Measurements from ENCODE around the gene EFCAB11. TPM values are rescaled to one million over a fixed set of nuclear protein-coding genes. Genes with fewer than 3 reads are reported as not detected.

Gene EFCAB11
- total and polyA plus RNA-seq, 2 of the 8 experiments (the other 6 are each of a cell fraction or from before 2014, with no cell fraction given) = 6.8 to 12.8 TPM

DNA sequence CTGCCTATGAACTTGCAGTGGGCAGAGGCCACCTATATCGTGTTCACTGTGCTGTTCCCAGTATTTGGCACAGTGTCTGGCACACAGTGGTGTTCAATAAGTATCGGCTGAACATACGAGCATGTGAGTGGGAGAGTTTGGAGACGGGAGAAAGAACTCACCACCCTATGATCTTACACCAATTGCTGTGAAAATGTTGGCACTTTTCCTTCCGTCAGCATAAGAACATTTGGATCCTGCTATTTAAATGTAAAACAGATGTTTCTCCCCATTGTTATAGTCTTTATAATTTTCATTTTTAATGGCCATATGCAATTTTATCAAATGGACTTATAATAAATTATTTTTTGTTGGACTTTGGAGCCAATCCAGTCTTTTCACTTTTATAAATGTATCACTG, 144.4 kb downstream of the EFCAB11 start:
- H3K27me3 ChIP-seq (replicated peaks in 1 of 4; ENCODE audit: control insufficient read depth in 3 of 4, extremely low read depth in 1 of 4, insufficient read depth in 3 of 4, low read length in 3 of 4) = no peaks in the 10 kb centered on the region
- H2AK5ac ChIP-seq (ENCODE audit: low read depth, low read length) = no peak overlapping the region
- no peak overlapping the region for H3K27ac ChIP-seq (ENCODE audit: low read depth, low read length)
- H4K5ac ChIP-seq (ENCODE audit: insufficient read length, low read depth, low read length) = no peak overlapping the region
- 0 out of 2 replicates have a peak overlapping the region, but pooled peaks have one; percentile 65 for H2BK15ac ChIP-seq (ENCODE audit: low read length)
- FAIRE-seq (no peak), DNase-seq (ENCODE audit: low read depth in 1 of 2, low spot score in 2 of 2) (no peak)
- no peaks in the 10 kb centered on the region for H3K9me3 ChIP-seq (ENCODE audit: insufficient read depth in 2 of 2, low read depth in 1 of 2, low read length in 1 of 2)
- H3K14ac ChIP-seq (ENCODE audit: insufficient read length) = no peak overlapping the region
- no peak overlapping the region for H2BK5ac ChIP-seq (ENCODE audit: low read depth, low read length)
- no peak overlapping the region for H3K9ac ChIP-seq (replicated peaks in 1 of 4; ENCODE audit: extremely low read depth in 1 of 4, low read depth in 3 of 4, low read length in 3 of 4)
- H4K8ac ChIP-seq (ENCODE audit: extremely low read depth, insufficient read depth, low read length) = no peak overlapping the region
- no peaks in the 10 kb centered on the region for H3K4me1 ChIP-seq (replicated peaks in 1 of 4; ENCODE audit: control insufficient read depth in 3 of 4, insufficient read depth in 4 of 4, low read length in 3 of 4)
- POLR2A ChIA-PET (ENCODE audit: partially characterized antibody) = interaction anchor here (0.8 kb wide), 1 partner anchor 545 kb away, joined by 3 read pairs; no protein-coding TSS in a partner anchor
- CTCF ChIA-PET (ENCODE audit: partially characterized antibody) = no interaction called here
- no peak overlapping the region for H3K18ac ChIP-seq (ENCODE audit: extremely low read depth, low read length)
- no peak overlapping the region for H2BK120ac ChIP-seq (replicated peaks; ENCODE audit: low read depth, low read length)
- no peak overlapping the region for H2BK12ac ChIP-seq (ENCODE audit: low read depth, low read length)
- H3K4me2 ChIP-seq (ENCODE audit: insufficient read depth in 1 of 2, low read depth in 2 of 2, low read length in 2 of 2) = no peak overlapping the region
- no peaks in the 10 kb centered on the region for H3K79me2 ChIP-seq (ENCODE audit: control insufficient read depth in 1 of 2, insufficient read depth in 2 of 2, low read length in 2 of 2)
- no peak overlapping the region for H2BK20ac ChIP-seq (ENCODE audit: low read length)
- no peak overlapping the region for H4K91ac ChIP-seq (replicated peaks; ENCODE audit: insufficient read length, low read length)
- H3K23me2 ChIP-seq (ENCODE audit: low read depth, low read length) = 0 out of 2 replicates have a peak, but pooled peaks cover 2% of the 10 kb centered on the region
- H2AFZ ChIP-seq (ENCODE audit: low read length) = no peak overlapping the region
- no peaks in the 10 kb centered on the region for H4K20me1 ChIP-seq (replicated peaks in 1 of 2; ENCODE audit: control insufficient read depth in 1 of 2, insufficient read depth in 2 of 2, low read length in 2 of 2)
- TF ChIP-seq, protein P1, sequence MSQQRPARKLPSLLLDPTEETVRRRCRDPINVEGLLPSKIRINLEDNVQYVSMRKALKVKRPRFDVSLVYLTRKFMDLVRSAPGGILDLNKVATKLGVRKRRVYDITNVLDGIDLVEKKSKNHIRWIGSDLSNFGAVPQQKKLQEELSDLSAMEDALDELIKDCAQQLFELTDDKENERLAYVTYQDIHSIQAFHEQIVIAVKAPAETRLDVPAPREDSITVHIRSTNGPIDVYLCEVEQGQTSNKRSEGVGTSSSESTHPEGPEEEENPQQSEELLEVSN (IDR thresholded peaks at IDR 0.05) = no peak
- TF ChIP-seq EZH2 (IDR thresholded peaks at IDR 0.05; ENCODE audit: low read depth, low read length, severe bottlenecking) = no peak
- TF ChIP-seq, protein P2, sequence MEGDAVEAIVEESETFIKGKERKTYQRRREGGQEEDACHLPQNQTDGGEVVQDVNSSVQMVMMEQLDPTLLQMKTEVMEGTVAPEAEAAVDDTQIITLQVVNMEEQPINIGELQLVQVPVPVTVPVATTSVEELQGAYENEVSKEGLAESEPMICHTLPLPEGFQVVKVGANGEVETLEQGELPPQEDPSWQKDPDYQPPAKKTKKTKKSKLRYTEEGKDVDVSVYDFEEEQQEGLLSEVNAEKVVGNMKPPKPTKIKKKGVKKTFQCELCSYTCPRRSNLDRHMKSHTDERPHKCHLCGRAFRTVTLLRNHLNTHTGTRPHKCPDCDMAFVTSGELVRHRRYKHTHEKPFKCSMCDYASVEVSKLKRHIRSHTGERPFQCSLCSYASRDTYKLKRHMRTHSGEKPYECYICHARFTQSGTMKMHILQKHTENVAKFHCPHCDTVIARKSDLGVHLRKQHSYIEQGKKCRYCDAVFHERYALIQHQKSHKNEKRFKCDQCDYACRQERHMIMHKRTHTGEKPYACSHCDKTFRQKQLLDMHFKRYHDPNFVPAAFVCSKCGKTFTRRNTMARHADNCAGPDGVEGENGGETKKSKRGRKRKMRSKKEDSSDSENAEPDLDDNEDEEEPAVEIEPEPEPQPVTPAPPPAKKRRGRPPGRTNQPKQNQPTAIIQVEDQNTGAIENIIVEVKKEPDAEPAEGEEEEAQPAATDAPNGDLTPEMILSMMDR (IDR thresholded peaks at IDR 0.05; ENCODE audit: control extremely low read depth in 1 of 3, insufficient read depth in 1 of 3, low read depth in 1 of 3, low read length in 3 of 3) = no peak
- H3K4ac ChIP-seq (replicated peaks; ENCODE audit: insufficient read length, low read depth, low read length) = no peak overlapping the region
- WGBS, 2 experiments (ENCODE audit: extremely low coverage in 1 of 2, insufficient coverage in 1 of 2, insufficient read length in 1 of 2, insufficient replicate concordance in 2 of 2, low coverage in 1 of 2, low lambda C conversion rate in 2 of 2, missing lambda C conversion rate in 1 of 2) = 91% methylated on average over 5 of the region's 5 CpGs; no CpG with 5 or more reads in 1 of the 2 experiments
- H3K56ac ChIP-seq (replicated peaks; ENCODE audit: insufficient read length, low read depth, low read length) = no peak overlapping the region
- H3K23ac ChIP-seq (ENCODE audit: insufficient read length) = no peak overlapping the region
- H3K4me3 ChIP-seq (ENCODE audit: extremely low read depth in 1 of 4, insufficient read depth in 2 of 4, low read depth in 3 of 4, low read length in 4 of 4) = no peak overlapping the region
- H3K36me3 ChIP-seq (ENCODE audit: control insufficient read depth in 2 of 4, insufficient read depth in 4 of 4, low read length in 3 of 4) = no peaks in the 10 kb centered on the region
- H3K79me1 ChIP-seq (ENCODE audit: low read depth, low read length) = no peaks in the 10 kb centered on the region
